Umbilical cord (tissue), 2 donors: Measurements from ENCODE around the gene BTF3. TPM values are rescaled to one million over a fixed set of nuclear protein-coding genes. Genes with fewer than 3 reads are reported as not detected.

ENCODE experiments used
- DNase-seq: peaks from one replicate; pipeline ENCODE4 v3.0.0-alpha.2; 2015; ENCODE audit warnings: low spot score
- total RNA-seq: library from RNA; depleted of rRNA; stranded (reverse); fragments of >200 nt; gene quantifications from one replicate; pipeline ENCODE4 v1.2.3, GENCODE V29; 2014; ENCODE audit warnings: low replicate concordance; ENCODE audit not compliant: insufficient read depth

BTF3 gene
- total RNA-seq, 1 donor from 2014 or later: 207 TPM

DNA sequence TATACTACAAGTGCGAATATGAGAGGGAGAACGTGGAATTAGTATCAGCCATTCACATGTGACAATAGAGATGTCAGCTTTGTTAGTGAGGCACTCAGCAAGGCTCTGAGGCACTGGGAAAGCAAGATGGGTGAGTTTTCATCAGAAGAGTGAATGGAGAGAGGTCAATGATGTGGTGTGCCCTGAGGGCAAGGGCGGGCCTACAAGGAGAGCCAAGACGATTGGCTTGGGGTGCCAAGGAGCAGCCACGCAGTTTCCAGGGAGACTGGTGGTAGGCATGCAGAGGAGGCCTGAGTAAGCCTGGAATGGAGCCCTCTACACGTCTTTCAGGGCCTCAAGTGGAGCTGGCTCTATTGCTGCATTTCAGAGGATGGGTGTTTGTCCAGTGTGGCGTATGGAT, 24.7 kb downstream of the BTF3 start:
- no peak for DNase-seq

DNA sequence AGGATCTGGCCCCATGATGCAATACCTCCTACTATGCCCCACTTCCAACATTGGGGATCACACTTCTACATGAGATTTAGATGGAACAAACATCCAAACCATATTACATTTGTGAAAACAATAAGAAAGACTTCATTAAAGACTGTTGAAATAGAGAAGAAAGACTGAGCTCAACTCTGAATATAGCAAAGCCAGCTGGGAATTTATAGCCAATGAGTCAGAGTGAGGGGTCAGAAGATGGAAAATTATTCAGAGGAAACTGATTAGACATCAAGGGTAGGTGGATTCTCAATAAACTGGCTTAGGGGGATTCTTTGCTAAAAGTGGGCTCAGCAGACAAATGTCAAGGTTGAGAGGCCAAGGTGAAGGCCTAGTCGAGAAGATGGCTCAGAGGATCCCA, 25.6 kb downstream of the BTF3 start:
- DNase-seq: no peak

GRCh38 chr5:73525606-73526203, 27.5 kb downstream of the BTF3 start:
- no peak for DNase-seq

DNA sequence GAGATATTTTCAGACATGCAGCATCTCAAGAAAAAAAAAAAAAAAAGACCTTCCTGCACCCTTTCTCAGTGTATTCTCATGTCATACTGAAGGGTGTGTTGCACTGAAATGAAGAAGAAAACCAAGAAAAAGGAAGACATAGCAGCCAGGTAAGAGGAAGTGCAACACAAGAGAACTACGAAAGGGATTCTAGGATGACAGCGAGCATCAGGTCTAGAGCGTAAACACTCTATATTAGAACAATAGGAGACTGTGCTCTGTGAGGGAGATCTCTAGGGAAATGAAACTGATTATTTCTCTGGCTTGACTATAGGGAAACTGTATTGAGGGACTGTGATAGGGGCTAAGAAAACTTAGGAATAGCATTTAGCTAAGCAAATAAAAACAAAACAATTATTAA, 30.0 kb downstream of the BTF3 start:
- DNase-seq: no peak

GRCh38 chr5:73529081-73529480, 30.8 kb downstream of the BTF3 start:
- no peak for DNase-seq

DNA sequence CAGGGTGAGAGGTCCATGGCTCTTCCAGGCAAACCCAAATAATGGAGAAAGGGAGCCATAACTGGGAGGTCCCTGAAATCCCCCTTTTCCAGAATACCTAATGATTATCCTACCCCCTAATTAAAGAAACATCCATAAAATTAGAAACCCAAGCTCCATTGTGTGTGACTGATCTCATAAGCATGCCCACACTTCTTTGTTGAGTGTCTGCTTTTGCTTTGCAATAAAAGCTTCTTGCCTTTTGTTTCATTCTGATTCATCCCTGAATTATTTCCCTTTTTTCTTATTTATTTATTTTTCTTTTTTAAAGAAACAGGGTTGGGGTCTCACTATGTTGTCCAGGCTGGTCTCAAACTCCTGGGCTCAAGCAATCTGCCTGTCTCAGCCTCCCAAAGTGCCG, 33.1 kb downstream of the BTF3 start:
- DNase-seq: no peak

DNA sequence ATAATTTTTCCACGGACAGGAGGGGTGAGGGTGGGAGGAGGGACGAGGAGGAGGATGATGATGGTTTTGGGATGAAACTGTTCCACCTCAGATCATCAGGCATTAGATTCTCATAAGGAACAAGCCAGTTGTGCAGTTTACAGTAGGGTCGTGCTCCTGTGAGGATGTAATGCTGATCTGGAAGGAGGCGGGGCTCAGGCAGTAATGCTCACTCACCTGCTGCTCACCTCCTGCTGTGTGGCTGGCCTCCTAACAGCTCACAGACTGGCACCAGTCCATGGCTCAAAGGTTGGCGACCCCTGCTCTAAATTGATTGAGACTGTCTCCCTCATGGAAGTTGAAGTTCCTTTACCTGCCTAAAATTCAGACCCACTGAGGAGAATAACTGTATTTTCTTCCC, 34.0 kb downstream of the BTF3 start:
- no peak for DNase-seq

GRCh38 chr5:73534011-73534644, 35.9 kb downstream of the BTF3 start:
- DNase-seq: no peak

GRCh38 chr5:73534971-73535370, 36.7 kb downstream of the BTF3 start:
- DNase-seq: no peak

DNA sequence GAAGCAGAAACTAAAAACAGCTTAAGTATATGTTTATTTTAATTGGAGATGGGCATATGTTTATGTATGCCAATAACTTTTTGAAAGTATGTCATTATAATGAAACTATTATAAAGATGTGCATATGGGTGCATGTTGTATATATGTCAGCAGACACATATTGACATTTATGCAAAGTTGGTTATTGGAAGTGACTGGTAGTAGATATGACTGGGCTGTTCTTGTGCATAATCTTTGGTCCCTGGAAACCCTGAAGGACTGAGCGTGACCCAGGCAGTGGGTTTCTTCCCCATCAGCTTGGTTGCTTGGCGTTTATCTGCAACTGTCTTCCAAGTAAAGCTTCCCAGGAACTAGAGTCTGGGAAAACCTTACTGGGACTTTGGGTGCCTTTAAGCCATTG, 41.5 kb downstream of the BTF3 start:
- no peak for DNase-seq

DNA sequence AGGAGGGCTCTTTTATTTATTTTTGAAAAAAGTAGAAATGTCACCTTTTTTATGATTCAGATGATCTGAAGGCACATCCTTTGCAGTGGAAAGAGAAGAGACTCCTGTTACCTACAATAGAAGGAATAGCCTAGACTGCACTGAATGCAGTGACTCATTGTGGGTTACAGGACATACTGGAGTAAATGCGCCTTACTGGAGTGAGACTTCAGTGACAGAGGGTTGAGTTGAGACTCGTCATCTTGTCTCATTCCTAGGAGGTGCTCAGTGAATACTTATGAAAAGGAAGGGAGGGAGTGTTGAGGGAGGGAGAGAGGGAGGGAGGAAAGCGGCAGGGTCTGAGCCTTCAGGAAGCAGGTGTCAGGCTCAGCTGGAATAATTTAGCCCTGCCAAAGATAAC, 42.0 kb downstream of the BTF3 start:
- DNase-seq: no peak

GRCh38 chr5:73542020-73542419, 43.8 kb downstream of the BTF3 start:
- DNase-seq: no peak

- no peak for DNase-seq
Observed at GRCh38 chr5:73544429-73545402, 46.5 kb downstream of the BTF3 start.

DNA sequence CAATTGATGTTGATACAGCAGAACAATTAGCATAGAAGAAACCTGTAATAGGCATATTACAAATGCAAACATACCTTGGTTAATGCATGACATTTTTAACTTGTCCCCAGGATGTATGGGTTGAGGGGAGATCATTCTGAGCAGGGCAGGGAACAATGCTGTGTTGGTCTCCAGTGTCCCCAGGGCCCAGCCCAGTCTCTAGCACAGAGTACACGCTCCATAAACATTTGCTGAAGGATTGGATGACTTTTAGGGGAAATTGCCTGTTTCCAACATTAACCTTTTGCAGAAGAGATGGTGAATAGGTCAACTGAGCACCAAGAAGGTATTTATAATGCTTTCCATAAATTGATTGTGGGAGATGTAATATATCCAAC, 47.1 kb downstream of the BTF3 start:
- no peak for DNase-seq

DNA sequence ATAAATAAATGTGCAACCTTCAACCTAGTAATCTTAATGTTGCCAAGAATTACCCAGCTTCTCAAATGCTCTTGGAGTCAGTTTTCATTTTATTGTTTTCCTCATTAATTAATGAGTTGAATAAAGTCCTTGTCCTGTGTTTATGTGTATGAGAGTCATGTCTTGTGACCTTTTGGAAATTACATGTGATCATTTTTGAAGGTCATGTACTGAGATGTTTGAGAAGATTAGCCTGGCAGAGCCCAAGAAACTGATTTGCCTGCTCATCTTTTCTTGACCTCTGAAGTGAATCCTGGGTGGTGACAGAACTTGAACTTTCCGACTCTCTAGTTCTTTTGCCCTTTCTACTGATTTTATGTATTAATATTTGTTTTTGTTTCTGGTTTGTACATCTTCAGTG, 51.8 kb downstream of the BTF3 start:
- DNase-seq: no peak

DNA sequence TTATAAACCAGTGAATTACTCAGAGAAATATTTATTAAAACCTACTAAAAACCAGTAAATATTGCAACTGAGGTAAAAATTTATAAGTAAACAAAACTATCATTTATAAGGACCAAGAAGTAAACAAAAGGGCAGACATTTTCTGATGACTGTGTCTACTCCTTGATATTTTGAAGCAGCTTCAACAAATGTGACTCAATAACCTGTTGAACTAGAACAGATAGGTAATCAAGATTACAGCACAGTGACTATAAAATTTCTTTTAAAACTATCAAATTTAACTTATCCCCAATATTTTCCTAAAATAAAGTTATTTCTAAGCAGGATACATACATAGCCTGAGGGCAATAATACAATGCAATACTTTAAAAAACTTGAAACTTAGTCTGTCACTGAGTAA, 54.4 kb downstream of the BTF3 start:
- no peak for DNase-seq

Other genes starting within 250 kb of the BTF3 start
- gene FOXD1, start 49.7 kb upstream of the BTF3 start, total RNA-seq: 0.96 TPM
- gene ANKRA2, start 67.2 kb downstream of the BTF3 start, total RNA-seq: 72.7 TPM
- gene UTP15, start 67.3 kb downstream of the BTF3 start, total RNA-seq: 20.0 TPM
- gene ARHGEF28, start 127.8 kb downstream of the BTF3 start, total RNA-seq: 13.7 TPM